Right lobe of liver (tissue), 4 donors: ENCODE data around the gene RBM18.

ENCODE experiments used
- POLR2A ChIP-seq: fragments of 450-650 bp; IDR thresholded peaks from one replicate; pipeline ENCODE4 v1.6.1; 2017; ENCODE audit warnings: antibody characterized with exemption, mild to moderate bottlenecking
- TF ChIP-seq, protein P1 (sequence below), 4 donors: fragments of 200-600 bp in 3 of 4; fragments of 450-650 bp in 1 of 4; IDR thresholded peaks; one replicate each; pipeline versions ENCODE4 v1.5.1 to v1.8.0; 2016 to 2022; ENCODE audit warnings: antibody characterized with exemption in 4 of 4, mild to moderate bottlenecking in 2 of 4
- donor health status: DM: no; HTN: no; CAD: no.
- donor health status: DM: no; HTN: no; CAD: no.
- donor health status: DM: no; HTN: yes; CAD: no.

DNA sequence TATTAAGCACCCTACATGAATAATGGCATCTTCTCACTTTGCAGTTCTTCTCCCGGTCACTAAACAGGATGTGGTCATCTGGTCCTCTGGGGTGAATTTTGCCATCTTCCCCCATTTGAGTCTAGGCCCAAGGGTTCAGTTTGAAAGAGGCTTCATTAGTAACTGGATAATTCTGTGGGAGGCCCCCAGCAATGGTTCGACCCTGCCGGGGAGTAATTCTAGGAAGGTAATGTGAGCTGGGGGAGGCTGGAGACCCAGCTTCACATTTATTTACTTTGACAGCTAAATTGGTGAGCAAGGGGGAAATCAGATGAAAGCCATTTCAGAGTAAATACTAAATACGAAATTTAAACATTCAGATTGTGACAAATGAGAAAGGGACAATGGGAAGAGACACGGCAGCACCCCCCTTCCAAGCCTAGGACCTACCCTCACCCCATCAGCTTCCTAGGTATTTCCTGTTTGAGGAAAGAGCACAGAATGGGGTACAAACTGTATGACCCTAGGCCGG lies 31.8 kb downstream of the RBM18 start:
- TF ChIP-seq, protein P1, sequence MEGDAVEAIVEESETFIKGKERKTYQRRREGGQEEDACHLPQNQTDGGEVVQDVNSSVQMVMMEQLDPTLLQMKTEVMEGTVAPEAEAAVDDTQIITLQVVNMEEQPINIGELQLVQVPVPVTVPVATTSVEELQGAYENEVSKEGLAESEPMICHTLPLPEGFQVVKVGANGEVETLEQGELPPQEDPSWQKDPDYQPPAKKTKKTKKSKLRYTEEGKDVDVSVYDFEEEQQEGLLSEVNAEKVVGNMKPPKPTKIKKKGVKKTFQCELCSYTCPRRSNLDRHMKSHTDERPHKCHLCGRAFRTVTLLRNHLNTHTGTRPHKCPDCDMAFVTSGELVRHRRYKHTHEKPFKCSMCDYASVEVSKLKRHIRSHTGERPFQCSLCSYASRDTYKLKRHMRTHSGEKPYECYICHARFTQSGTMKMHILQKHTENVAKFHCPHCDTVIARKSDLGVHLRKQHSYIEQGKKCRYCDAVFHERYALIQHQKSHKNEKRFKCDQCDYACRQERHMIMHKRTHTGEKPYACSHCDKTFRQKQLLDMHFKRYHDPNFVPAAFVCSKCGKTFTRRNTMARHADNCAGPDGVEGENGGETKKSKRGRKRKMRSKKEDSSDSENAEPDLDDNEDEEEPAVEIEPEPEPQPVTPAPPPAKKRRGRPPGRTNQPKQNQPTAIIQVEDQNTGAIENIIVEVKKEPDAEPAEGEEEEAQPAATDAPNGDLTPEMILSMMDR (IDR thresholded peaks at IDR 0.05): no peak
- no peak for TF ChIP-seq POLR2A
